Hair follicular keratinocyte (primary cell): Measurements from ENCODE around the gene TSTD2. TPM values are rescaled to one million over a fixed set of nuclear protein-coding genes. Genes with fewer than 3 reads are reported as not detected.

ENCODE experiments used
- total RNA-seq: library from RNA; depleted of rRNA; stranded (reverse); fragments of >200 nt; gene quantifications from 2 replicates; pipeline ENCODE4 v1.2.3, GENCODE V29; 2015

Gene TSTD2
- 5.8 and 9.3 TPM in 2 replicates for total RNA-seq

DNA sequence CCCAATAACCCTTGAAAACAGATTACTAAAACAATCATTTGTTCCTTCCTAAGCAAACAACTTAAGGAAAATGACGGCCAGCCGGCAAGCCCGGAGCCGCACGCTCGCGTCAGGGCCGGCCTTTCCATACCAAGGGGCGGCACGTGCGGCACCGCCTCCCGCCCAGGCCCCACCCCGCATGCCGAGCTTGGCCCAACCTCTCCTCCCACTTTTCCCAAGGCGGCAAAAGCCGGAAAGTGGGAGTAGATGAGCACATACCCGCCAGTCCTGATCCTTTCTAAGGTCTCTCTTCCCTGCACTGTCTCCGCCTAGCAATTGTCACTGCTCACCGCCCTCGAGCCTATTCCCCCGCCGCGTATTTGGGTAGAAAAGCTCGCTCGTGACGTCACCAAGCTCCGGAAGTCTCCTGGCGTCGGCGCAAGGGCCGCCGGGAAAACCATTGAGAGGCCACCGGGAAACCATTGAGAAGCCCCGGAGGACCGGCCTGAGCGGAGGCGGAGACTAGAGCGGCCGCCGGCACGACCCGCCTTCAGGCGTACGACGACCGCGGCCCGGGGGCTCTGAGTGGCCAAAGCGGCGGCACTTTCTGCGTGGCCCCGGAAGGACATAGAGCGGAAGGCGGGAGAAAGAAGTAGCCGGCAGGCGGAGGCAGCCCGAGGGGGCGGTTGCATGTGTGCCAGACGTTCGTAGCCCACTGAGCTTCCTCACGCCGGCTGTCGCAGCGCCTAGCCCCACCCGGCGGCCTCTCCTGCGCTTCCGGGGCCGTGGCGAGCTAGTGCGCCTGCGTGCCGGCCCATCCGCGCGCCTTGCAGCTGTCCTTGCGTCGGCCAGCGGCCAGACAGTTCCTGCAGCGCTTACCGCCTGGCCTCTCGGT is at the start of gene TSTD2, which contains the start of gene NCBP1:
TSTD2 (minus strand) TSS at position 384 of the 874 bp plus-strand sequence. CDS start 5,806 bp downstream, outside the sequence.
NCBP1 (plus strand) TSS at position 837 of the 874 bp plus-strand sequence. CDS start 61 bp downstream, outside the sequence.

Other genes with a start within 250 kb of the TSTD2 start
- gene TDRD7, start 221.3 kb downstream of the TSTD2 start, total RNA-seq: 3.0 and 4.6 TPM in 2 replicates
- gene TMOD1, start 131.7 kb downstream of the TSTD2 start, total RNA-seq: not detected in 2 replicates
- gene NCBP1, start 453 bp upstream of the TSTD2 start, total RNA-seq: 27.1 and 29.8 TPM in 2 replicates
- 2.8 and 4.5 TPM in 2 replicates for gene XPA, start 64.0 kb upstream of the TSTD2 start, total RNA-seq
- gene FOXE1, start 219.9 kb upstream of the TSTD2 start, total RNA-seq: 12.4 and 16.9 TPM in 2 replicates